ENCODE measurements around the gene PPP2R5C.

PPP2R5C gene

GRCh38 chr14:101926085-101926484 lies 164.6 kb downstream of the PPP2R5C start:
- no peak for DNase-seq

GRCh38 chr14:101926620-101927019 lies 165.1 kb downstream of the PPP2R5C start:
- DNase-seq: no peak

- DNase-seq: no peak
Measured at GRCh38 chr14:101927859-101928258, 166.3 kb downstream of the PPP2R5C start.

- no peak for DNase-seq
Measured at GRCh38 chr14:101928415-101928841, 166.9 kb downstream of the PPP2R5C start.

GRCh38 chr14:101929096-101929495 lies 167.6 kb downstream of the PPP2R5C start:
- no peak for DNase-seq

- no peak for DNase-seq
Measured at GRCh38 chr14:101929946-101930345, 168.4 kb downstream of the PPP2R5C start.

GRCh38 chr14:101932673-101933072 lies 171.2 kb downstream of the PPP2R5C start:
- DNase-seq: no peak

- no peak for DNase-seq
Measured at GRCh38 chr14:101933209-101933608, 171.7 kb downstream of the PPP2R5C start.

- DNase-seq: no peak
Measured at GRCh38 chr14:101934601-101935150, 173.2 kb downstream of the PPP2R5C start.

- no peak for DNase-seq
Measured at GRCh38 chr14:101937926-101938767, 176.6 kb downstream of the PPP2R5C start.

GRCh38 chr14:101939646-101940170 lies 178.2 kb downstream of the PPP2R5C start:
- DNase-seq: no peak

GRCh38 chr14:101944451-101944850 lies 182.9 kb downstream of the PPP2R5C start:
- DNase-seq: no peak

- no peak for DNase-seq
Measured at GRCh38 chr14:101945171-101945570, 183.7 kb downstream of the PPP2R5C start.

- DNase-seq: no peak
Measured at GRCh38 chr14:101947577-101947903, 186.0 kb downstream of the PPP2R5C start.

- DNase-seq: peak; percentile 99
Measured at GRCh38 chr14:101947904-101948665, 186.6 kb downstream of the PPP2R5C start.

- no peak for DNase-seq
Measured at GRCh38 chr14:101948666-101949216, 187.2 kb downstream of the PPP2R5C start.

GRCh38 chr14:101950100-101950499 lies 188.6 kb downstream of the PPP2R5C start:
- no peak for DNase-seq

GRCh38 chr14:101950516-101951215 lies 189.2 kb downstream of the PPP2R5C start:
- no peak for DNase-seq

GRCh38 chr14:101953151-101953550 lies 191.6 kb downstream of the PPP2R5C start:
- no peak for DNase-seq

GRCh38 chr14:101954501-101954900 lies 193.0 kb downstream of the PPP2R5C start:
- DNase-seq: no peak

- DNase-seq: no peak
Measured at GRCh38 chr14:101955695-101956161, 194.2 kb downstream of the PPP2R5C start.

GRCh38 chr14:101956179-101956885 lies 194.8 kb downstream of the PPP2R5C start:
- no peak for DNase-seq

Measured in NCI-H446 treated with DMSO at 0.1 percent for 48 hours (cell line).